ENCODE measurements around the gene THBS3.
"Not testable (repeated sequence)": the region's sequence is repeated elsewhere in the genome, so short reads cannot be mapped to it uniquely, and the experiment has no call there.

The THBS3 gene

DNA sequence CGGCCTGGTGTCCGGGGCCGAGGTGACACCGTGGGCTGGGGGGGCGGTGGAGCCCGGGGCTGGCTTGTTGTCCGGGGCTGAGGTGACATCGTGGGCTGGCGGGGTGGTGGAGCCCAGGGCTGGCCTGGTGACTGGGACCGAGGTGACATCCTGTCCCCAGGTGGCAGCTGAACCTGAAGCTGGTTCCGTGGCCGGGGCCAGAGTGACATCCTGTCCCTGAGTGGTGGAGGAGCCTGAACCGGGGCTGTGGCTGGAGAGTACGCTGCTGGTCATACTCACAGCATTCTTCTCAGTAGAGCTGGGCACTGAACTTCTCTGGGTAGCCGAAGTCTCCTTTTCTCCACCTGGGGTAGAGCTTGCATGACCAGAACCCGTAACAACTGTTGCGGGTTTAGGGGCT lies 15.8 kb downstream of the THBS3 start:
- peak overlapping the region; percentile 47 to 98 (median 94); a peak in 18 of 22 replicates for H3K4me2 ChIP-seq
- H3K9me3 ChIP-seq (replicated peaks in 1 of 11), result no peaks in the 10 kb centered on the region
- no peak for TF ChIP-seq Cebpa-rat (IDR thresholded peaks at IDR 0.05)
- H3K36me3 ChIP-seq, result peaks cover 0 to 6% (median 2%) of the 10 kb centered on the region in 11 experiments; a peak in 4 of 22 replicates
- H3K4me3 ChIP-seq, result no peak overlapping the region
- no peaks in the 10 kb centered on the region for H4K20me1 ChIP-seq
- H3K4me1 ChIP-seq, result peaks cover 35 to 56% (median 47%) of the 10 kb centered on the region in 10 experiments
- H3K27me3 ChIP-seq, result no peaks in the 10 kb centered on the region
- peak overlapping the region in 7 of 11 experiments; percentile 25 to 95 (median 89); a peak in 12 of 22 replicates for H3K27ac ChIP-seq
- H3K9ac ChIP-seq, result peak overlapping the region in 6 of 11 experiments; percentile 29 to 91 (median 55); a peak in 5 of 22 replicates

DNA sequence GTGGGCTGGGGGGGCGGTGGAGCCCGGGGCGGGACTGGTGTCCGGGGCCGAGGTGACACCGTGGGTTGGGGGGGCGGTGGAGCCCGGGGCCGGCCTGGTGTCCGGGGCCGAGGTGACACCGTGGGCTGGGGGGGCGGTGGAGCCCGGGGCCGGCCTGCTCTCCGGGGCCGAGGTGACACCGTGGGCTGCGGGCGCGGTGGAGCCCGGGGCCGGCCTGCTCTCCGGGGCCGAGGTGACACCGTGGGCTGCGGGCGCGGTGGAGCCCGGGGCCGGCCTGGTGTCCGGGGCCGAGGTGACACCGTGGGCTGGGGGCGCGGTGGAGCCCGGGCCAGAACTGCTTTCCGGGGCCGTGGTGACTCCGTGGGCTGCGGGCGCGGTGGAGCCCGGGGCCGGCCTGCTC lies 17.8 kb downstream of the THBS3 start:
- H3K36me3 ChIP-seq; H3K4me2 ChIP-seq; H4K20me1 ChIP-seq; H3K9me3 ChIP-seq (replicated peaks in 1 of 11); H3K27ac ChIP-seq; H3K9ac ChIP-seq; H3K27me3 ChIP-seq; H3K4me3 ChIP-seq: not testable (repeated sequence)
- peaks cover 46 to 60% (median 56%) of the 10 kb centered on the region in 10 experiments for H3K4me1 ChIP-seq

DNA sequence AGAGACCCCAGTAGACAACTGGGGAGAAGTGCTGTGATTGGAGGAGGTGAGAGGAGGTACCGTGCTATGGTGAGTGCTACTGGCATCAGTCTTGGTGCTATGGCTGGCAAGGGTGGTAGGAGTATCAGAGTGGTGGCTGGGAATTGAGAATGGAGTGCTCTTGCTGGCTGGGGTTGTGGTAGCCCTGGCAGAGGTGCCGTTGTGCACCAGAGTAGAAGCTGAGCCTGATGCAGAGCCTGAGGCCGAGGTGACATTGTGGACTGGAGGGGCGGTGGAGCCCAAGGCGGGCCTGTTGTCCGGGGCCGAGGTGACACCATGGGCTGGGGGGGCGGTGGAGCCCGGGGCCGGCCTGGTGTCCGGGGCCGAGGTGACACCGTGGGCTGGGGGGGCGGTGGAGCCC lies 19.4 kb downstream of the THBS3 start:
- peak overlapping the region in 1 of 11 experiments; percentile 23; a peak in 1 of 22 replicates for H3K27ac ChIP-seq
- no peaks in the 10 kb centered on the region for H3K27me3 ChIP-seq
- H3K9me3 ChIP-seq (replicated peaks in 1 of 11), result no peaks in the 10 kb centered on the region
- H3K4me3 ChIP-seq, result no peak overlapping the region
- H3K4me1 ChIP-seq, result peaks cover 54 to 65% (median 61%) of the 10 kb centered on the region in 10 experiments
- peaks cover 0 to 12% (median 6%) of the 10 kb centered on the region in 11 experiments; a peak in 6 of 22 replicates for H3K36me3 ChIP-seq
- H3K9ac ChIP-seq, result no peak overlapping the region
- H3K4me2 ChIP-seq, result no peak overlapping the region
- TF ChIP-seq Cebpa-rat (IDR thresholded peaks at IDR 0.05), result no peak
- peaks cover 0 to 6% (median 0%) of the 10 kb centered on the region in 11 experiments; a peak in 2 of 22 replicates for H4K20me1 ChIP-seq

DNA sequence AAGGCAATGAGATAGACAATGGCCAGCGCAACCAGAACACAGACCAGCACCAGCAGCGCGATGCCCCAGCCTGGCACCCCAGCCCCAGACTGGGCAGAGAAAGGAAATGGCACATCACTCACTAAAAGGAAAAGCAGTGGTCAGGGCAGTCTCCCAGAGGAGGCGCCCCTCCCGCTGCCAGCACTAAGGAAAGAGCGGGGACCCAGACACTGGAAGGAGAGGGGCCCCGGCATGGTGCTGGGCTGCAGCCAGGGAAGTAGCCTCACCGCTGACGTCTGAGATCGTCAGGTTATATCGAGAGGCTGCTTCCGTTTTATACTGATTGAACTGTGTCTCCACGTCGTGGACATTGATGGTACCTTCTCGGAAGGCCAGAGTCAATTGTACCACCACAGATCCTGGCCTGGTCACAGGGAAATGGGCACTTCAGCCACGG lies 20.2 kb downstream of the THBS3 start:
- Histone ChIP-seq H3K4me3 (no peak overlapping the region), H3K36me3 (peaks cover 0 to 16% (median 8%) of the 10 kb centered on the region in 11 experiments; a peak in 13 of 22 replicates), H3K9ac (peak overlapping the region in 2 of 11 experiments; percentile 6 to 36; a peak in 1 of 22 replicates), H3K4me1 (peaks cover 47 to 63% (median 59%) of the 10 kb centered on the region in 10 experiments), H3K27me3 (no peaks in the 10 kb centered on the region), H3K4me2 (peak overlapping the region in 9 of 11 experiments; percentile 77 to 97 (median 92); a peak in 16 of 22 replicates), H4K20me1 (peaks cover 0 to 6% (median 0%) of the 10 kb centered on the region in 11 experiments; a peak in 2 of 22 replicates), H3K9me3 (replicated peaks in 1 of 11) (no peaks in the 10 kb centered on the region), H3K27ac (peak overlapping the region in 6 of 11 experiments; percentile 1 to 88 (median 9); a peak in 3 of 22 replicates)
- TF ChIP-seq Cebpa-rat (IDR thresholded peaks at IDR 0.05), result no peak

DNA sequence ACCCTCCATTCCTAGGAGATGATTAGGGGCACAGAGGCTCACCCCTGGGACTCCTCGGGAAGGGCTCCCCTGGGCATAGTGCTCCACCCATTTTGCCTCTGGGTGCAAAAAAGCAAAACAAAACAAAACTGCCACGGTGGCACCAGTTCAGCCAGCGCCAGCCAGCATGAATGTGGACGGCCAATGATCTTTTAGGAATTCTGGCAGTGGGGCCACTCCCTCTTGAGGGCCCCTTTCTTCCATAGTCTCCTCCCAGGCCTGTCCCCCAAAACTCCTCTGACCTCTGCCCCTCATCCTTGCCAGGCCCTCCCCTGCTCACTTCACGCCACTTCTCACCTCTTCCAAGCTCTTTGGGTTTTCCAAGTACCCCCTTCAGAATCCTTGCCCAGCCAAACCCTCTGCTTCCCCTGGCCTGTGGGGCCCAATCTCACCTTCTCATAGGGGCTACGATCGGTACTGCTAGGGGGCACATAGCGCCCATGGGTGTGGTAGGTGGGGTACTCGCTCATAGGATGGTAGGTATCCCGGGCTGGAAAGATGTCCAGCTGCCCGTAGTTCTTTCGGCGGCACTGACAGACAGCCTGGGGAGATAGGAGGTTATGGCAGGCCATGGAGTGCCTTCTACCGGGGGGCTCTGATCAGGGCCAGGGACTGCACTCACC lies 20.8 kb downstream of the THBS3 start:
- Histone ChIP-seq H4K20me1 (peaks cover 0 to 6% (median 0%) of the 10 kb centered on the region in 11 experiments; a peak in 2 of 22 replicates), H3K36me3 (peaks cover under 1 to 21% (median 12%) of the 10 kb centered on the region in 11 experiments; a peak in 16 of 22 replicates), H3K4me1 (peaks cover 41 to 60% (median 56%) of the 10 kb centered on the region in 10 experiments), H3K27me3 (no peaks in the 10 kb centered on the region), H3K27ac (peak overlapping the region in 7 of 11 experiments; percentile 3 to 88 (median 81); a peak in 10 of 22 replicates), H3K4me3 (no peak overlapping the region), H3K9me3 (replicated peaks in 1 of 11) (no peaks in the 10 kb centered on the region), H3K9ac (peak overlapping the region in 5 of 11 experiments; percentile 2 to 77 (median 36); a peak in 3 of 22 replicates), H3K4me2 (peak overlapping the region; percentile 77 to 97 (median 90); a peak in 21 of 22 replicates)
- no peak for TF ChIP-seq Cebpa-rat (IDR thresholded peaks at IDR 0.05)

DNA sequence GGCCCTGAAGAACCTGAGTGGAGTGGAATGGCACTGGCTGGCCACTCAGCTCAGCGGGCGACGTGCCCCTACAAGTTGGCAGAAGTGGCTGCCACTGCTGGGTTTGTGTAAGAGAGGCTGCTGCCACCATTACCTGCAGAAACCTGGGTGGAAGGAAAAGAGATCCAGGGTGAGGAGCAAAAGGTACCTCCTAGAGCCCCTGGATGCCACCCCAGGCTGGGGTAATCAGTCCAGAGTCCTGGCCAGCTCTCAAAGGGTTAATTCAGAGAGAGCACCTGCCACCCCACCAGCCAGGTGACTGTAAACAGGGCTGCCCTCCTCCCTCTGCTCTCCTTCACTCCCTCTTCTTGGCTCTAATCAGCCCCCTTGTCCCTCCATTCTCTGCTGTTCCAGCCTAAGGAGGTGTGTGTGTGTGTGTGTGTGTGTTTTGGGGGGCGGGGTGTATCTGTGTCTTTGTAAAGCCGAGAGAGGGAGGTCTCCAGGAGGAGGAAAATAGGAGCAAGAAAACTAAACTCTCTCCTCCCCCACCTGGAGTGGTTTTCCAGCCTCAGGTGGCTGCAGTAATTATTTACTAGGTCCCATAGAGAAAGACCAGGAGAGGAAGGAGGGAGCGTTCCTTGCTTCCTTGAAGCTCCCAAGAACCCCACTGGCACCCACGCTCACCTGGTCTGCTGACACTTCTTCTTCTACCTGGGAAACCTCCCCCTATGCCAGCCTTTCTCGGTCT lies 21.5 kb downstream of the THBS3 start:
- Histone ChIP-seq H3K36me3 (peaks cover 8 to 28% (median 19%) of the 10 kb centered on the region in 11 experiments; a peak in 19 of 22 replicates), H3K4me1 (peaks cover 40 to 66% (median 57%) of the 10 kb centered on the region in 10 experiments), H3K27ac (peak overlapping the region; percentile 69 to 88 (median 81); a peak in 19 of 22 replicates), H3K9ac (peak overlapping the region; percentile 65 to 79 (median 74); a peak in 20 of 22 replicates), H3K4me2 (peak overlapping the region; percentile 77 to 97 (median 90)), H4K20me1 (peaks cover 0 to 6% (median 0%) of the 10 kb centered on the region in 11 experiments; a peak in 2 of 22 replicates), H3K9me3 (replicated peaks in 1 of 11) (no peaks in the 10 kb centered on the region), H3K27me3 (no peaks in the 10 kb centered on the region), H3K4me3 (no peak overlapping the region)
- TF ChIP-seq Cebpa-rat (IDR thresholded peaks at IDR 0.05), result no peak

DNA sequence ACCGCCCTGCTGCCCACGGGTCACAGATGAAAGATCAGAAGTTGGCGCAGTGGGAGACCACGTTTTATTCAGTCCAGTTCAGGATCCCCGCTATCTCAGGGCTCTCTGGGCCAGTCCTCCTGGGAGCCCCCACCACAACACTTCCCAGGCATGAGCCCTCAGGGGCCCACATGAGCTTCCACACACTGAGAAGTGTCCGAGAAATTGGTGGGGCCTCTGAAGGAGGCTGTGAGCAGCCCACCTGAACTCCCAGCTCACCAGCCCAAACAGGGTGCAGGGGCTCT lies 22.0 kb downstream of the THBS3 start:
- H3K9ac ChIP-seq, result peak overlapping the region; percentile 65 to 79 (median 74); a peak in 21 of 22 replicates
- H3K27me3 ChIP-seq, result no peaks in the 10 kb centered on the region
- no peaks in the 10 kb centered on the region for H3K9me3 ChIP-seq (replicated peaks in 1 of 11)
- no peak overlapping the region for H3K4me3 ChIP-seq
- H3K27ac ChIP-seq, result peak overlapping the region; percentile 69 to 88 (median 81); a peak in 20 of 22 replicates
- H3K4me2 ChIP-seq, result peak overlapping the region; percentile 77 to 97 (median 90)
- H4K20me1 ChIP-seq, result peaks cover 0 to 6% (median 0%) of the 10 kb centered on the region in 11 experiments; a peak in 2 of 22 replicates
- peaks cover 40 to 69% (median 57%) of the 10 kb centered on the region in 10 experiments for H3K4me1 ChIP-seq
- no peak for TF ChIP-seq Cebpa-rat (IDR thresholded peaks at IDR 0.05)
- H3K36me3 ChIP-seq, result peaks cover 10 to 33% (median 23%) of the 10 kb centered on the region in 11 experiments; a peak in 20 of 22 replicates

DNA sequence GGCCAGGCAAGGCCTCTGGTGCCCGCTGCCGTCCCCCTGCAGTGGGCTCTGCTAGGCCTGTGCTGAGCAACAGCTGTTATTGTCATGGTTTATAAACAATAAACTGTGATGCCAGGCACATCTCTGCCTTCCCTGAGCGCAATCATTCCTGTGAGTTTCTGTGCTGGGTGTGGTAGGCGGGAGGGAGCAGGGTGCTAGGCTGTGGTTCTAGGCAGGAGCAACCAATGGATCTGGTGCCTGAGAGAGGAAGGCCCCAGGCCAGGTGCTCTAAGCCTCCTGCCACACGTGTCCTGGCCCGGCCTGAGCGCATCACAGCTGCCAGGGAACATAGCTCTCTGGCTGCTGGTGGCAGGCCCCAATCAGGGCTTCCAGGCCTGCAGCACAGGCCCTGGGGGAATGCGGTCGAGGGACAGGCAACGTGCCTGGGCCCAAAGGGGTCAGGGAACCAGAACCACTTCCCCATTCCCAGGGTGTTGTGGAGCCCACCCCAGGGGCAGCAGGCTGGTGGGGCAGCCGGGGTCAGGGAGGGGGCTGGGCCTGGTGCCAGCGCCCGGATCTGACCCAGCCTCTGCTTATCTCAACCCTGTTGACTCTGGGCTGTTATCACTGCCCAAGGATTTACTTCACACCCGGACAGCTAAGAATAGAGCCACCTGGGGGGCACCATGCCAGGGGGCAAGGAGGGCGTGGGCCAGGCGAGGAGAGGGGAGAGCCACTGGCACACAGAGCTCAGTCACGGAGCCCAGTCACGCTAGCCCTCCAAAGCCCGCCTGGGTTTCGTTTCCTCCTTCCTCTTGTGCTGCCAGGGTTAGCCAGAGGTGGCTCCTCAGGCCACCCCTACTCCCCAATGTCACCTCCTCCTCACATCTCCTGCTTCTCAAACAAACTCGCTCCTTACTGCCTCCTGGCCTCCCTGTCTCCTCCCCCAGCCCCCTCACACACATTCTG lies 22.6 kb downstream of the THBS3 start:
- Histone ChIP-seq H4K20me1 (peaks cover 0 to 6% (median 0%) of the 10 kb centered on the region in 11 experiments; a peak in 2 of 22 replicates), H3K4me2 (peak overlapping the region; percentile 77 to 97 (median 90)), H3K36me3 (peaks cover 10 to 39% (median 27%) of the 10 kb centered on the region in 11 experiments; a peak in 21 of 22 replicates), H3K4me3 (peak overlapping the region in 7 of 10 experiments; percentile 4 to 45 (median 18); a peak in 8 of 20 replicates), H3K9me3 (replicated peaks in 1 of 11) (no peaks in the 10 kb centered on the region), H3K4me1 (peaks cover 40 to 69% (median 57%) of the 10 kb centered on the region in 10 experiments), H3K27ac (peak overlapping the region; percentile 69 to 88 (median 81)), H3K27me3 (no peaks in the 10 kb centered on the region), H3K9ac (peak overlapping the region; percentile 65 to 79 (median 74))
- TF ChIP-seq Cebpa-rat (IDR thresholded peaks at IDR 0.05), result no peak

Data from BLaER1 treated with 17β-estradiol and CSF1 and Interleukin-3, amounts not matched to agents 10 nM and 100 nM (cell line).